IMR-90 (cell line): Measurements from ENCODE around the gene SV2B. TPM values are rescaled to one million over a fixed set of nuclear protein-coding genes. Genes with fewer than 3 reads are reported as not detected.

Experiments
- ATAC-seq: fragments of 200-7000 bp; cut with Tn5 transposase; 2 replicates; pipeline ENCODE4 v1.9.1; 2020; ENCODE audit warnings: low read depth, mild to moderate bottlenecking, moderate library complexity
- BruUV-seq: library from RNA; stranded (reverse); fragments of 400-500 nt; replicated peaks from 2 replicates; lab custom pipeline; 2021; lab: Mats Ljungman, UMichigan
- CTCF ChIA-PET: fragments of 300-600 bp; formaldehyde crosslinking; extraction: SDS; loops from one replicate; lab custom pipeline; 2021; ENCODE audit warnings: antibody characterized with exemption; lab: Yijun Ruan, JAX
- POLR2A ChIA-PET: fragments of 300-600 bp; sonication (Branson Sonifier 250); formaldehyde crosslinking; loops from one replicate; lab custom pipeline; 2022; ENCODE audit warnings: antibody characterized with exemption; ENCODE audit not compliant: unreplicated experiment; lab: Charles Lee
- DNase-seq: peaks from one replicate; pipeline ENCODE4 v3.0.0; 2013
- H2AFZ ChIP-seq: replicated peaks from 2 replicates; pipeline ENCODE3; 2013; ENCODE audit warnings: low read length, mild to moderate bottlenecking; ENCODE audit not compliant: poor library complexity
- H2AK5ac ChIP-seq: 2 replicates; pipeline ENCODE4 v1.6.1; 2013; ENCODE audit warnings: low read depth, low read length, inconsistent platforms
- H2AK9ac ChIP-seq: replicated peaks from 2 replicates; pipeline ENCODE3; 2013; ENCODE audit warnings: mild to moderate bottlenecking, low read depth, low read length, moderate library complexity; ENCODE audit not compliant: poor library complexity
- H2BK120ac ChIP-seq: 2 replicates; pipeline ENCODE4 v1.6.1; 2013; ENCODE audit warnings: low read depth, low read length, inconsistent platforms
- H2BK15ac ChIP-seq: 3 replicates; pipeline ENCODE4 v1.6.1; 2013; ENCODE audit warnings: low read depth, low read length, inconsistent platforms
- H2BK20ac ChIP-seq: 2 replicates; pipeline ENCODE4 v1.6.1; 2013; ENCODE audit warnings: low read depth, mild to moderate bottlenecking, inconsistent platforms, low read length, moderate library complexity
- H2BK5ac ChIP-seq: 2 replicates; pipeline ENCODE4 v1.6.1; 2013; ENCODE audit warnings: mild to moderate bottlenecking, low read depth, low read length, inconsistent platforms; ENCODE audit not compliant: poor library complexity, severe bottlenecking
- H3K14ac ChIP-seq: replicated peaks from 2 replicates; pipeline ENCODE4 v1.6.1; 2013; ENCODE audit warnings: low read depth, low read length, inconsistent platforms
- H3K18ac ChIP-seq: 2 replicates; pipeline ENCODE4 v1.6.1; 2013; ENCODE audit warnings: low read depth, low read length, control low read depth
- H3K23ac ChIP-seq: 2 replicates; pipeline ENCODE4 v1.6.1; 2013; ENCODE audit warnings: low read depth, low read length, inconsistent platforms
- H3K27ac ChIP-seq: 2 replicates; pipeline ENCODE4 v1.5.1; 2013; ENCODE audit warnings: mild to moderate bottlenecking, control low read depth, low read length; ENCODE audit not compliant: insufficient read depth
- H3K27me3 ChIP-seq: 2 replicates; pipeline ENCODE4 v1.6.1; 2013; ENCODE audit warnings: low read length; ENCODE audit not compliant: control insufficient read depth, insufficient read depth
- H3K36me3 ChIP-seq: 2 replicates; pipeline ENCODE4 v1.6.1; 2013; ENCODE audit warnings: low read length, mixed read lengths; ENCODE audit not compliant: control insufficient read depth, insufficient read depth
- H3K4ac ChIP-seq: 2 replicates; pipeline ENCODE4 v1.6.1; 2013; ENCODE audit warnings: low read depth, low read length, inconsistent platforms
- H3K4me1 ChIP-seq: 2 replicates; pipeline ENCODE4 v1.6.1; 2013; ENCODE audit warnings: low read length, mixed read lengths; ENCODE audit not compliant: control insufficient read depth, insufficient read depth
- H3K4me2 ChIP-seq: 2 replicates; pipeline ENCODE4 v1.6.1; 2013; ENCODE audit warnings: low read depth, mild to moderate bottlenecking, control low read depth, low read length, moderate library complexity
- H3K4me3 ChIP-seq: 2 replicates; pipeline ENCODE4 v1.5.1; 2013; ENCODE audit warnings: low read depth, mild to moderate bottlenecking, control low read depth, low read length, moderate library complexity; ENCODE audit not compliant: insufficient read depth
- H3K56ac ChIP-seq: 2 replicates; pipeline ENCODE4 v1.6.1; 2013; ENCODE audit warnings: low read length, inconsistent platforms; ENCODE audit not compliant: insufficient read depth; ENCODE audit errors: extremely low read depth
- H3K79me1 ChIP-seq, 2 experiments: 2 replicates each; pipeline ENCODE4 v1.6.1; 2013; ENCODE audit warnings: low read length in 2 of 2, inconsistent platforms in 1 of 2, low read depth in 1 of 2
- H3K9ac ChIP-seq: 2 replicates; pipeline ENCODE4 v1.6.1; 2013; ENCODE audit warnings: low read depth, low read length, control low read depth
- H3K9me1 ChIP-seq: 2 replicates; pipeline ENCODE4 v1.6.1; 2013; ENCODE audit warnings: low read length, inconsistent platforms; ENCODE audit not compliant: insufficient read depth
- H3K9me3 ChIP-seq: 2 replicates; pipeline ENCODE4 v1.6.1; 2013; ENCODE audit warnings: low read length; ENCODE audit not compliant: control insufficient read depth, insufficient read depth
- H4K20me1 ChIP-seq: 2 replicates; pipeline ENCODE4 v1.6.1; 2013; ENCODE audit warnings: low read length, inconsistent platforms; ENCODE audit not compliant: insufficient read depth
- H4K5ac ChIP-seq: 2 replicates; pipeline ENCODE4 v1.6.1; 2013; ENCODE audit warnings: mild to moderate bottlenecking, low read depth, low read length, control low read depth
- H4K8ac ChIP-seq, 2 experiments: 2 replicates each; pipeline ENCODE4 v1.6.1; 2013; ENCODE audit warnings: low read depth in 2 of 2, low read length in 2 of 2, control low read depth in 1 of 2, inconsistent platforms in 1 of 2
- H4K91ac ChIP-seq: 2 replicates; pipeline ENCODE4 v1.6.1; 2013; ENCODE audit warnings: low read depth, low read length, inconsistent platforms; ENCODE audit not compliant: insufficient read depth
- CEBPB ChIP-seq: IDR thresholded peaks from 2 replicates; pipeline ENCODE4 v1.6.1; 2012; ENCODE audit warnings: low read depth, low read length, improper control_type of control experiment
- CTCF ChIP-seq: conservative IDR thresholded peaks from 2 replicates; pipeline ENCODE4 v1.5.1; 2012; ENCODE audit warnings: mild to moderate bottlenecking, low read depth, low read length, improper control_type of control experiment
- MAFK ChIP-seq: IDR thresholded peaks from 2 replicates; pipeline ENCODE4 v1.6.1; 2012; ENCODE audit warnings: low read depth, low read length, improper control_type of control experiment
- WGBS, 2 experiments: methylation state at CpG; one replicate each; pipeline versions ENCODE4 v1.1.5 to v1.1.7; 2013; ENCODE audit warnings: missing lambda C conversion rate in 2 of 2; ENCODE audit not compliant: insufficient read length in 1 of 2; ENCODE audit errors: extremely low coverage in 2 of 2; 5-methylcytosine and 5-hydroxymethylcytosine counted together
- dilution Hi-C: fragments of 300-500 bp; cut with HindIII; formaldehyde crosslinking; loops from one replicate; pipeline ENCODE4 v1.14.3; 2018; ENCODE audit warnings: low sequenced_read_pairs; ENCODE audit not compliant: unreplicated experiment
- in situ Hi-C: fragments of 300-500 bp; cut with MboI; formaldehyde crosslinking; loops from 3 replicates; pipeline ENCODE4 v1.14.3; 2019; ENCODE audit warnings: low sequenced_read_pairs, inconsistent platforms, mixed read lengths
- intact Hi-C: fragments of 100-400 bp; cut with micrococcal nuclease; formaldehyde crosslinking; loops from 2 replicates; pipeline ENCODE4 v1.10.0; 2022
- polyA plus RNA-seq, 3 experiments: library from polyadenylated mRNA; depleted of rRNA; stranded (reverse); fragments of >200 nt; gene quantifications; 2 replicates each; pipeline ENCODE4 v1.2.3, GENCODE V29; 2012; ENCODE audit warnings: low replicate concordance in 1 of 3
- total RNA-seq: library from RNA; depleted of rRNA; stranded (reverse); fragments of >200 nt; gene quantifications from 2 replicates; pipeline ENCODE4 v1.2.3, GENCODE V29; 2012

The SV2B gene
- total and polyA plus RNA-seq, 2 of the 4 experiments (the other 2 are of a cell fraction) = not detected

- Histone ChIP-seq H3K14ac (no peak overlapping the region), H4K8ac (no peak overlapping the region), H4K5ac (no peak overlapping the region), H2AK9ac (no peak overlapping the region), H4K91ac (no peak overlapping the region), H2AK5ac (no peak overlapping the region), H3K79me1 (no peaks in the 10 kb centered on the region), H3K9ac (no peak overlapping the region), H3K4ac (no peak overlapping the region), H3K9me1 (no peaks in the 10 kb centered on the region), H2BK15ac (no peak overlapping the region), H2AFZ (no peak overlapping the region), H2BK5ac (no peak overlapping the region), H3K9me3 (no peaks in the 10 kb centered on the region), H3K56ac (no peak overlapping the region), H4K20me1 (no peaks in the 10 kb centered on the region), H2BK120ac (no peak overlapping the region), H3K4me2 (no peak overlapping the region), H2BK20ac (no peak overlapping the region), H3K18ac (no peak overlapping the region), H3K27me3 (peaks cover 25% of the 10 kb centered on the region), H3K23ac (no peak overlapping the region), H3K27ac (no peak overlapping the region), H3K36me3 (no peaks in the 10 kb centered on the region), H3K4me3 (no peak overlapping the region), H3K4me1 (no peaks in the 10 kb centered on the region)
- intact Hi-C loops (loop anchor here (10.0 kb wide), 1 partner anchor 637 kb away; no protein-coding TSS in a partner anchor), in situ Hi-C loops (loop anchor here (5.0 to 25.0 kb wide), 2 partner anchors 529 to 774 kb away; no protein-coding TSS in a partner anchor), dilution Hi-C loops (no loop called here)
- TF ChIP-seq CTCF = no peak
- TF ChIP-seq CEBPB = no peak
- no peak for TF ChIP-seq MAFK
- POLR2A ChIA-PET = no interaction called here
- no CpG with 5 or more reads among the region's 4 CpGs for WGBS, 2 experiments
- CTCF ChIA-PET = no interaction called here
- BruUV-seq = no TSS peak
- no peak for ATAC-seq
- no peak for DNase-seq
Measured at GRCh38 chr15:91308199-91308598, 208.1 kb downstream of the SV2B start.
